Effector CD4-positive, alpha-beta T cell (primary cell): ENCODE results near the gene VTI1A.
"Not testable (repeated sequence)": the region's sequence is repeated elsewhere in the genome, so short reads cannot be mapped to it uniquely, and the experiment has no call there.

Experiments
- DNase-seq: peaks from one replicate; pipeline ENCODE4 v3.0.0-alpha.2; 2020

VTI1A gene

GRCh38 chr10:112507988-112508387 lies 61.0 kb downstream of the VTI1A start:
- DNase-seq = no peak

GRCh38 chr10:112509558-112510291 lies 62.7 kb downstream of the VTI1A start:
- no peak for DNase-seq

GRCh38 chr10:112510384-112510783 lies 63.4 kb downstream of the VTI1A start:
- DNase-seq = no peak

- DNase-seq = no peak
Observed at GRCh38 chr10:112512294-112512693, 65.3 kb downstream of the VTI1A start.

- DNase-seq = no peak
Observed at GRCh38 chr10:112515126-112515525, 68.1 kb downstream of the VTI1A start.

- DNase-seq = no peak
Observed at GRCh38 chr10:112515852-112516251, 68.8 kb downstream of the VTI1A start.

GRCh38 chr10:112517451-112517862 lies 70.4 kb downstream of the VTI1A start:
- DNase-seq = no peak

- no peak for DNase-seq
Observed at GRCh38 chr10:112519133-112519761, 72.2 kb downstream of the VTI1A start.

GRCh38 chr10:112520914-112521313 lies 73.9 kb downstream of the VTI1A start:
- no peak for DNase-seq

GRCh38 chr10:112524641-112525040 lies 77.6 kb downstream of the VTI1A start:
- no peak for DNase-seq

- no peak for DNase-seq
Observed at GRCh38 chr10:112525200-112525599, 78.2 kb downstream of the VTI1A start.

GRCh38 chr10:112526139-112526538 lies 79.1 kb downstream of the VTI1A start:
- no peak for DNase-seq

GRCh38 chr10:112526906-112527305 lies 79.9 kb downstream of the VTI1A start:
- DNase-seq = no peak

- no peak for DNase-seq
Observed at GRCh38 chr10:112528235-112528634, 81.2 kb downstream of the VTI1A start.

- no peak for DNase-seq
Observed at GRCh38 chr10:112531421-112531820, 84.4 kb downstream of the VTI1A start.

- no peak for DNase-seq
Observed at GRCh38 chr10:112532189-112532588, 85.2 kb downstream of the VTI1A start.

GRCh38 chr10:112532956-112533355 lies 85.9 kb downstream of the VTI1A start:
- no peak for DNase-seq

- DNase-seq = no peak
Observed at GRCh38 chr10:112533916-112534315, 86.9 kb downstream of the VTI1A start.

GRCh38 chr10:112535531-112535951 lies 88.5 kb downstream of the VTI1A start:
- no peak for DNase-seq

GRCh38 chr10:112536663-112537062 lies 89.6 kb downstream of the VTI1A start:
- DNase-seq = no peak

GRCh38 chr10:112538168-112538567 lies 91.2 kb downstream of the VTI1A start:
- no peak for DNase-seq

- no peak for DNase-seq
Observed at GRCh38 chr10:112539340-112539739, 92.3 kb downstream of the VTI1A start.

- not testable (repeated sequence) for DNase-seq
Observed at GRCh38 chr10:112542823-112543222, 95.8 kb downstream of the VTI1A start.

GRCh38 chr10:112546474-112546873 lies 99.5 kb downstream of the VTI1A start:
- no peak for DNase-seq
